ENCODE measurements around the gene TDRD7. TPM values are rescaled to one million over a fixed set of nuclear protein-coding genes. Genes with fewer than 3 reads are reported as not detected.

Gene TDRD7
- total and polyA plus RNA-seq, 2 of the 8 experiments (the other 6 are each of a cell fraction or from before 2014, with no cell fraction given) = 1.2 to 2.3 TPM

- Histone ChIP-seq H3K18ac (ENCODE audit: extremely low read depth, low read length) (no peak overlapping the region), H3K27me3 (replicated peaks in 1 of 4; ENCODE audit: control insufficient read depth in 3 of 4, extremely low read depth in 1 of 4, insufficient read depth in 3 of 4, low read length in 3 of 4) (0 out of 7 replicates have a peak, but pooled peaks cover 0 to 2% (median 0%) of the 10 kb centered on the region in 4 experiments), H3K14ac (ENCODE audit: insufficient read length) (no peak overlapping the region), H4K5ac (ENCODE audit: insufficient read length, low read depth, low read length) (no peak overlapping the region), H4K8ac (ENCODE audit: extremely low read depth, insufficient read depth, low read length) (no peak overlapping the region), H3K4me1 (replicated peaks in 1 of 4; ENCODE audit: control insufficient read depth in 3 of 4, insufficient read depth in 4 of 4, low read length in 3 of 4) (peaks cover 0 to 3% (median 0%) of the 10 kb centered on the region in 4 experiments; a peak in 3 of 7 replicates), H4K91ac (replicated peaks; ENCODE audit: insufficient read length, low read length) (no peak overlapping the region), H3K23me2 (ENCODE audit: low read depth, low read length) (no peaks in the 10 kb centered on the region), H2AK5ac (ENCODE audit: low read depth, low read length) (no peak overlapping the region), H2BK120ac (replicated peaks; ENCODE audit: low read depth, low read length) (no peak overlapping the region), H3K79me2 (ENCODE audit: control insufficient read depth in 1 of 2, insufficient read depth in 2 of 2, low read length in 2 of 2) (no peaks in the 10 kb centered on the region), H2AFZ (ENCODE audit: low read length) (no peak overlapping the region), H3K56ac (replicated peaks; ENCODE audit: insufficient read length, low read depth, low read length) (no peak overlapping the region), H3K79me1 (ENCODE audit: low read depth, low read length) (no peaks in the 10 kb centered on the region), H3K4me2 (ENCODE audit: insufficient read depth in 1 of 2, low read depth in 2 of 2, low read length in 2 of 2) (no peak overlapping the region), H3K4ac (replicated peaks; ENCODE audit: insufficient read length, low read depth, low read length) (no peak overlapping the region), H3K36me3 (ENCODE audit: control insufficient read depth in 2 of 4, insufficient read depth in 4 of 4, low read length in 3 of 4) (peaks cover 0 to 7% (median 2%) of the 10 kb centered on the region in 4 experiments; a peak in 3 of 8 replicates), H2BK20ac (ENCODE audit: low read length) (no peak overlapping the region), H3K9me3 (ENCODE audit: insufficient read depth in 2 of 2, low read depth in 1 of 2, low read length in 1 of 2) (peaks cover 8 to 9% of the 10 kb centered on the region in 2 experiments), H2BK15ac (ENCODE audit: low read length) (no peak overlapping the region), H2BK5ac (ENCODE audit: low read depth, low read length) (no peak overlapping the region), H3K9ac (replicated peaks in 1 of 4; ENCODE audit: extremely low read depth in 1 of 4, low read depth in 3 of 4, low read length in 3 of 4) (no peak overlapping the region), H3K4me3 (ENCODE audit: extremely low read depth in 1 of 4, insufficient read depth in 2 of 4, low read depth in 3 of 4, low read length in 4 of 4) (no peak overlapping the region), H3K27ac (ENCODE audit: low read depth, low read length) (no peak overlapping the region), H4K20me1 (replicated peaks in 1 of 2; ENCODE audit: control insufficient read depth in 1 of 2, insufficient read depth in 2 of 2, low read length in 2 of 2) (no peaks in the 10 kb centered on the region), H3K23ac (ENCODE audit: insufficient read length) (no peak overlapping the region), H2BK12ac (ENCODE audit: low read depth, low read length) (no peak overlapping the region)
- ChIA-PET POLR2A (ENCODE audit: partially characterized antibody) (no interaction called here), CTCF (ENCODE audit: partially characterized antibody) (no interaction called here)
- WGBS, 2 experiments (ENCODE audit: extremely low coverage in 1 of 2, insufficient coverage in 1 of 2, insufficient read length in 1 of 2, insufficient replicate concordance in 2 of 2, low coverage in 1 of 2, low lambda C conversion rate in 2 of 2, missing lambda C conversion rate in 1 of 2) = 100% methylated on average over 2 of the region's 2 CpGs; no CpG with 5 or more reads in 1 of the 2 experiments
- FAIRE-seq (no peak), DNase-seq (ENCODE audit: low read depth in 1 of 2, low spot score in 2 of 2) (no peak)
- TF ChIP-seq KDM1A (IDR thresholded peaks at IDR 0.05; ENCODE audit: borderline replicate concordance, low read length) (no peak), NRF1 (IDR thresholded peaks at IDR 0.05; ENCODE audit: low read depth, low read length) (no peak), SRF (IDR thresholded peaks at IDR 0.05; ENCODE audit: low read depth, low read length) (no peak), KDM4A (IDR thresholded peaks at IDR 0.05; ENCODE audit: low read depth, low read length, severe bottlenecking) (no peak), ZNF274 (IDR thresholded peaks at IDR 0.05; ENCODE audit: borderline replicate concordance, extremely low read depth, low read length) (no peak), GTF2F1 (IDR thresholded peaks at IDR 0.05; ENCODE audit: borderline replicate concordance, low read depth, low read length) (no peak), TEAD4 (IDR thresholded peaks at IDR 0.05; ENCODE audit: low read depth, low read length) (no peak), RBBP5 (IDR thresholded peaks at IDR 0.05; ENCODE audit: borderline replicate concordance, low read depth, low read length) (no peak), POU5F1 (IDR thresholded peaks at IDR 0.05; ENCODE audit: low read depth, low read length) (no peak), JUN (IDR thresholded peaks at IDR 0.05; ENCODE audit: low read depth, low read length) (no peak), USF2 (IDR thresholded peaks at IDR 0.05; ENCODE audit: low read length) (no peak), SIN3A (conservative IDR thresholded peaks at IDR 0.05 in 1 of 2, IDR thresholded peaks at IDR 0.05 in 1 of 2; ENCODE audit: low read depth in 1 of 2, low read length in 2 of 2) (no peak), POLR2A (IDR thresholded peaks at IDR 0.05; ENCODE audit: control extremely low read depth in 1 of 2, low read depth in 2 of 2, low read length in 2 of 2) (no peak), SP2 (IDR thresholded peaks at IDR 0.05; ENCODE audit: low read length) (no peak)
Observed at GRCh38 chr9:97366889-97367288, 45.0 kb upstream of the TDRD7 start.

All from H1 (cell line).